SK-N-SH treated with all-trans-retinoic acid at 6 μM for 48 hours (cell line): ENCODE measurements around the gene FAM184B.

ENCODE experiments used
- ARNTL ChIP-seq: fragments of 450-650 bp; formaldehyde crosslinking; IDR thresholded peaks from 2 replicates; pipeline ENCODE4 v1.5.0; 2020; ENCODE audit warnings: low read depth, mild to moderate bottlenecking, moderate library complexity, borderline replicate concordance
- CSRNP3 ChIP-seq: fragments of 250-450 bp; sonication (Bioruptor Pico); IDR thresholded peaks from 2 replicates; pipeline ENCODE4 v1.5.1; 2021; ENCODE audit warnings: mild to moderate bottlenecking, moderate library complexity
- ESRRG ChIP-seq: fragments of 250-450 bp; sonication (Bioruptor Pico); IDR thresholded peaks from 2 replicates; pipeline ENCODE4 v1.6.1; 2021; ENCODE audit warnings: mild to moderate bottlenecking
- OSR1 ChIP-seq: fragments of 250-450 bp; sonication (Bioruptor Pico); IDR thresholded peaks from 2 replicates; pipeline ENCODE4 v1.8.0; 2022; ENCODE audit warnings: moderate library complexity, mild to moderate bottlenecking, inconsistent platforms
- PATZ1 ChIP-seq: fragments of 250-450 bp; sonication (Bioruptor Pico); IDR thresholded peaks from 2 replicates; pipeline ENCODE4 v1.8.0; 2020; ENCODE audit warnings: mild to moderate bottlenecking, moderate library complexity, borderline replicate concordance
- POU6F1 ChIP-seq: fragments of 250-450 bp; sonication (Bioruptor Pico); IDR thresholded peaks from 2 replicates; pipeline ENCODE4 v1.8.0; 2021; ENCODE audit warnings: low read depth, mild to moderate bottlenecking, moderate library complexity, borderline replicate concordance
- PPARA ChIP-seq: fragments of 250-450 bp; sonication (Bioruptor Pico); IDR thresholded peaks from 2 replicates; pipeline ENCODE4 v1.5.0; 2020; ENCODE audit warnings: mild to moderate bottlenecking, borderline replicate concordance
- RARB ChIP-seq: fragments of 250-450 bp; sonication (Bioruptor Pico); IDR thresholded peaks from 2 replicates; pipeline ENCODE4 v1.8.0; 2021; ENCODE audit warnings: mild to moderate bottlenecking, moderate library complexity
- TCF4 ChIP-seq: fragments of 250-450 bp; sonication (Bioruptor Pico); IDR thresholded peaks from 2 replicates; pipeline ENCODE4 v1.8.0; 2021; ENCODE audit warnings: mild to moderate bottlenecking, moderate library complexity, borderline replicate concordance
- TOX ChIP-seq: fragments of 250-450 bp; sonication (Bioruptor Pico); IDR thresholded peaks from 2 replicates; pipeline ENCODE4 v1.8.0; 2021; ENCODE audit warnings: mild to moderate bottlenecking, moderate library complexity, borderline replicate concordance
- ZFP3 ChIP-seq: fragments of 250-450 bp; sonication (Bioruptor Pico); IDR thresholded peaks from 2 replicates; pipeline ENCODE4 v1.5.0; 2020; ENCODE audit warnings: mild to moderate bottlenecking, moderate library complexity

GRCh38 chr4:17647927-17648326 is 133.5 kb downstream of the FAM184B start:
- no peak for TF ChIP-seq ZFP3 (CRISPR knock-in tag)
- TF ChIP-seq POU6F1 (CRISPR knock-in tag): no peak
- TF ChIP-seq OSR1 (CRISPR knock-in tag): no peak
- TF ChIP-seq PPARA (CRISPR knock-in tag): no peak
- TF ChIP-seq PATZ1 (CRISPR knock-in tag): no peak
- no peak for TF ChIP-seq RARB
- no peak for TF ChIP-seq TCF4 (CRISPR knock-in tag)
- no peak for TF ChIP-seq CSRNP3 (CRISPR knock-in tag)
- TF ChIP-seq ESRRG (CRISPR knock-in tag): no peak
- TF ChIP-seq ARNTL (CRISPR knock-in tag): no peak
- TF ChIP-seq TOX: no peak
